Hematopoietic multipotent progenitor cell (in vitro differentiated cells): ENCODE data around the gene ACSM6. TPM values are rescaled to one million over a fixed set of nuclear protein-coding genes. Genes with fewer than 3 reads are reported as not detected.

ENCODE experiments used
- DNase-seq, 3 donors: peaks; one replicate each; pipeline ENCODE4 v3.0.0-alpha.2; 2011 to 2015; ENCODE audit warnings: low read depth in 2 of 3, low spot score in 2 of 3
- total RNA-seq: library from RNA; depleted of rRNA; stranded (reverse); fragments of >200 nt; gene quantifications from one replicate; pipeline ENCODE4 v1.2.3, GENCODE V29; 2012

Gene ACSM6
- total RNA-seq, 1 donor: not detected

DNA sequence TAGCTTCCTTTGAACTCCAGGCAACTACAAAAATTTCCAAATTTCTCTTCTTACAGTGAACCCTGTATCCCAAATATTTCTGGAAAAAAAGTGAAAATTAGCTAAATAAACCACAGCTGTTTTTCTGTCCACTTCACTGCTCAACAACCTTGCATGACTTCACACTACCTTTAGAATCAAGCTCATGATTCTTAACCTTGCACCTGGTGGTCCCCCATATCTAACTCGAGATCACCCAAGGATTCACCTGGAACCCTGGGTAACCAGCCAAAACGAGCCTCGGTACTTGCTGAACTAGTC, 49.2 kb downstream of the ACSM6 start:
- no peak for DNase-seq

DNA sequence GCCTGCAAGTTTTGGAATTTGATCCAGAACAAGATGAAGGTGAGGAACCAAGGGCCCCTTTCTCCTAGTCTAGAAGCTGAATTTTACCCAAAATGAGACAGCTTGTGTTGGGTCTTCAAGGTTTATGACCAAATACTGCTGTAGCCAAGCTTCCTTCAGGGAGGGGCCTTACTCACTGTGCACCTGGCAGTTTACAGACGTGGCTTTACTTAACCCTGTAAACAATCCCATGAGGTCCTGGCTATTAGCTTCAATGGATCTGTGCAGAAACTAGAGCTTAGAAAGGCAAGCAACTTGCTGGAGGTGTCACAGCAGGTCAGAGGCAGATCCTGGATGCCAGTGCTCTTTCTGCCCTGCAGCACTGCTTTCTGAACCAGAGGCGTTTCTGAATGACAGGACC, 50.1 kb downstream of the ACSM6 start:
- DNase-seq: no peak

DNA sequence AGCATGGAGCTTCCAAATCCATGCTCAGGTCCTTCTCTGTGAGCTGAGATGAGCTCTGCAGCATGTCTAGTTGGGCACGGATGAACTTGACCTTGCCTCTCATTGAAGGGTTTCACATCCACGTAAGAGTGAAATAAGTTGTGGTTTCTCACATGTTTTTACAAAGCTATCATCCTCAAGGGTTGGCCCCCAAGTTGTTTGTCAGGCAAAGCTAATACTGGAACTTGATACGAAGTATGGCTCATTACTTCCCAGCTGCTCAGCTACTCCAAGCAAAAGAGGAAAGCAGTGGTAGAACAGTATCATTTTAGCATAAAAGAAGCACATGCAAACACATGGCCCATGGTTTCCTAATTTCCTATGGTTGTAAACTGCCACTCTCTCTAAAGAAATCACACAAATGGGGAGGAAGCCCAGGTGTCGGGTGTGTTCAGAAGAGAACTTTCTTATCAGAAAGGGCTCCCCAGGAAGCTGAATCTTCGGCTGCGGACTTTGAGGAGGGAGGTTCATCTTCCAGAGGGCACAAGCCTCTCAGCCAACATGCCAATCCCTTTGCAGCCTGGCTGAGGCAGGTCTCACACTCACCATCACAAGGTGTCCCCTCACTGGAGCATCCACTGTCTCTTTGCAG, 51.5 kb downstream of the ACSM6 start:
- no peak for DNase-seq

DNA sequence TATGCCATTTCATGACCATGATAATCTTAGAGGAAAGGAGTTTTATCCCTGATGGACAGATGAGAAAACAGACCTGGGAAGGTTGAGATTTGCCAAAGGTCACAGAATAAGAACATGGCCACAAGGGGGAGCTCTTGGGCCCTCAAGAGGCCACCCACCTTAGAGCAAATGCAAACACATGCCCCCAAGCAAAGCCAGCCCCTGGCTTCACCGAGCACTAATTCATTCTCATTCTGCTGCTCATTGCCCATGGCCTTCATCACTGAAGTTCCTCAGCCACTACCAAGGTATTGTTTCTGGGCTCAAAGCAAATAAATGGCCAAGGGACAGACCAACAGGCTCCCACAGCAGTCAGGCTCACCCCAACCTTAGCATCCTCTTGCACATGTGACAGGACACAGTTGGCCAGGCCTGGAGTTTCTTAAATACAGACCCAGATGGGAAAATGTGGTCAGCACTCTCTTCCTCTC, 52.6 kb downstream of the ACSM6 start:
- DNase-seq: peak in 2 of 3 donors; percentile 76 to 85

DNA sequence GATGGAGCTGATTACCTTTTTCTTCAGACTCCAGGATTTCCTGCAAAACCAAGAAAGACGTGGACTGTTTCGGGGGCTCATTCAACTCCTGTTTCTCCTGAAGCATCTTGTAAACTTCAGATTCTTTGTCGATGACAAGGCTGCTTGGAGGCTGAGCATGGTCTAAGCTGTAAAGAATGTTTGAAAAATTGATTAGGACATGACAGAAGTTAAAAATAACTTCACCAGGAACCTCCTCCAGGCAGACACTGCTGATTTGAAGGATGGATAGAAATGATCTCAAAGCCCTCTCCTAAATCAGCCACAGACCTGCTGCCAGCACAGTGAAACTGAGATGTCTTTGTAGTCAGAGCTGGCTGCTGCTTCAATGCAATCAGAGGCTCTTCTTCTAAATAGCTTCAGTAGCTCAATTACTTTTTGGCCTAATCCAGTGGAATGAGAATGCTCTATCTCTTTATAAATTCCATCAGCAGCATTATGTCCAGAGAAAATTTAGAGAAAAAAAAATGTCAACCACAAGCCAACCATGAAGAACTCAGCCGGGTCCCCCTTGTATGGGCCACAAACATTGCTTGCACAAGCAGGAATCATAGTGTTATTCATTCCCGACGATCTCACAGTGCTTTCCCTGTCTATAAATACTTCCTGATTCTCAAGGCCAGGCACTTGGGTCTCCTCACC, 53.3 kb downstream of the ACSM6 start:
- DNase-seq: no peak

DNA sequence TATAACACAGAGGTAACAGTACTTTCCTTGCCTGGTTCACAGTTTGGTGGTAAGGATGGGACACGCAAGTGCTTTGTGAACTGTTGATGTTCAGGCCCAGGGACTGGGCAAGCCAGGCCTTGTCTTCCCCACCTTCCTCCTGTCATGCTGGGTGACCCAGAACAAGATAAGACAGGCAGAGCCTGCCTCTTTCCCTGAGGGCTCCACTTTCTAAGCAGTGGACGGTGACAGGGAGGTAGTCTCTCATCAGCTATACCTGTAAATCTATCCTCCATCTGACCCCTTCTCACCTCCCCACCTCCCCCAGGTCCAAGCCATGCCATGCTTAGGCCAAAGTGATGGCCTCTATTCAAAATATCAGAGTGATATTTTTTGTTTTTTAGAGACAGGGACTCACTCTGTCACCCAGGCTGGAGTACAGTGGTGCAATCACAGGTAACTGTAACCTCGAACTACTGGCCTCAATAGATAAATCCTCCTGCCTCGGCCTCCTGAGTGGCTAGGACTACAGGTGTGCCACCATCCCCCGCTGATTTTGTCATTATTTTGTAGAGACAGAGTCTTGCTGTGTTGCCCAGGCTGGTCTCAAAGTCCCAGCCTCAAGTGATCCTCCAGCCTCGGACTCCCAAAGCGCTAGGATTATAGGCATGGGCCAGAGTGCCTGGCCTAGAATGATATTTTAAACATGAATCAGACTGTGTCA, 54.0 kb downstream of the ACSM6 start:
- DNase-seq: no peak

DNA sequence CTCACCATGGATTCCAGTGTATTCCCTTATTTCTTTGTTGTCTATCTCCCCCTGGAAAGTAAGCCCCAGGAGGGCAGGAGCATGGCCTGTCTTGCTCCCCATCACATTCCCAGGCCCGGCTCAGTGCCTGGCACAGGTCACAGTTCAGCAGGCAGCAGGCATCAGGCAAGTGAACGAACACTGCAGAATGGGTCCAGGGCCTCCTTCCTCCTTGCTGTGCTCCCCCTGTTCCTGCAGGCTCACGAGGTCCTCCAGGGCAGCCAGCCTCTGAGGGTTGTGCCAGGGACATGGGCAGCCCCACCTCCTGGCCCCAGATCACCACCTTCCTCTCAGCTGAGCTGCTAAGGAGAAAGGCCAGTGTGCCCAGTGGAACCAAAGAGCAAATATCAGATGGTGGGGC, 55.0 kb downstream of the ACSM6 start:
- DNase-seq: no peak

DNA sequence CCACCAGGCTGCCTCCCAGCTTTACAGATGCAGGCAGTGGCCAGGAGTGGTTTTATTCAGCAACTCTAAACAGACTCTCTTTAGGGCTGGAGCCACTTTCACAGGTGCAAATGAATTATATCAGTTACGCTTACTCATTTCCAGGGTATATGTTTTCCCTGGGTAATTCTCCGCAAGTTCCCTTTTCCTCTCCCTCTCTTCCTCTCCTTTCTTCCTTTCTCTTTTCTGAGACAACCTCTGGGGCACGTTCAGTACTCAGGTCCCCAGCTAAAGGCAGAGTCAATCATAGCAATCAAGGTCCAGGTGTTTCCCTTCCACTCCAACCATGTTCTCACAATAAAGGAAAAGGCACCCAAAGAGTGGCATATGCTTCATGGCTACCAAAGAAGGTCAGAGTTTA, 55.4 kb downstream of the ACSM6 start:
- DNase-seq: no peak

DNA sequence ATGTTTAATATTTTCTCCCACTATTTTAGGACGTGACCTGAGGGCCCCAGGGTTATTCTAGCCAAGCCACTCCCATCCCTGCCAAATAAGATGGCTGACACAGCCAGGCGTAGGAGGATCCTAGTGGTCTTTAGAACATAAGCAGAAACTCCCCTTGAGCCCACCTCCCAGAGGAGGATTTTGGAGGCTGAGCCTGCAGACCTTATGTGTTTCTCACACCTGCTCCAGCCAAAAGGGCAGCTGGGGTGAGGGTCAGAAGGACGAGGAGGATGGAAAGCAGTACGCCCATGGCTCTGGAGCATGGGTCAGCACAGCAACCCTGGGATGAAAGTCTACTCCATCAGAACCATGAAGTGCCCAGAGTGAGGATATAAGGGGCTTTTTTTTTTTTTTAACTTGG, 56.8 kb downstream of the ACSM6 start:
- DNase-seq: no peak

DNA sequence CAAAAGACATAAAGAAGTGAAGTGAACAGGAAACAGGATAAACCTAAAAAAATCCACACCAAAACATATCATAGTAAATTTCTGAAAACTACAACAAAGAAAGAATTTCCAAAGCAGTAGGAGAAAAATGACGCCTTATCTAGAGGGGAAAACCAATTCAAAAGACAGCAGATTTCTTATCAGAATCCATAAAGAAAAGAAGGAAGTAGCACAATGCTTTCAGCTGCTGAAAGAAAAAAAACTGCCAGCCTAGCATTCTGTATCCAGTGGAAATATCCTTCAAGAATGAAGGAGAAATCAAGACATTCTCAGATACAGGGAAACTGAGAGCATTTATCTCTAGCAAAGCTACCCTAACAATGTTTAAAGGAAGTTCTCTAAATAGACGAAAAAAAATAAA, 59.0 kb downstream of the ACSM6 start:
- DNase-seq: no peak

DNA sequence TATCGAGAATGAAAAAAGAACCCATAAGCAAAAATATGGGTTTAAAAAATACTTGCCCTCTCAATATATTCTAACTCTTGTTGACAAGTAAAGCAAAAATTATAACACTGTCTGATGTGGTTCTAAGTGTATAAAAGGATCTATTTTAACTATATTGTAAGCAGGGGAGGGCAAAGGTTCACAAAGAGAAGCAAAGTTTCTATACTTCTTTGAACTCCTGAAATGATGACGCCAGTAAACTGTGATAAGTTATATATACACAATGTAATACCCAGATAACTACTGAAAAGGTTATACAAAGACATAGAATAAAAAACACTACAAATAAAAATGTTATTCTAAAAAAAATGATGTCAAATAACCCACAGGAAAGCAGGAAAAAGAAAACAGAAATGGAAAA, 59.6 kb downstream of the ACSM6 start:
- DNase-seq: no peak

DNA sequence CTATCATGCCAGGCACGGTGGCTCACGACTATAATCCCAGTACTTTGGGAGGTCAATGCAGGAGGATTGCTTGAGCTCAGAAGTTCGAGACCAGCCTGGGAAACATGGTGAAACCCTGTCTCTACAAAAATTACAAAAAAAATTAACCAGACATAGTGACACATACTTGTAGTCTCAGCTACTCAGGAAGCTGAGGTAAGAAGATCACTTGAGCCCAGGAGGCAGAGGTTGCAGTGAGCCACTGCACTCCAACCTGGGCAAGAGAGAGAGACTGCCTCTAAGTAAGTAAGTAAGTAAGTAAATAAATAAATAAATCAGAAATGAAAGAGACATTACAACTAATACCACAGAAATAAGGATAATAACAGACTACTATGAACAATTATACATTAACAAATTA, 60.6 kb downstream of the ACSM6 start:
- no peak for DNase-seq

DNA sequence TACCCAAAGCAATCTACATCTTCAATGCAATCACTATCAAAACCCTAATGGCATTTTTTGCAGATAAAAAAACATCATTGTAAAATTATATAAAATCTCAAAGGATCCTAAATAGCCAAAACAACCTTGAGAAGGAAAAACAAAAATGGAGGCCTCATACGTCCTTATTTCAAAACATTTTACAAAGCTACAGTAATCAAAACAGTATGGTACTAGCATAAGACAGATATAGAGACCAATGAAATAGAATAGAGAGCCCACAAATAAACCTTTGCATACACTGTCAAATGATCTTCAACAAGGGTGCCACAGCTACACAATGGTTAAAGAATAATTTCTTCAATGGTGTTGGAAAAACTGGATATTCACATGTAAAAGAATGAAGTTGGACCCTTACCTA, 62.2 kb downstream of the ACSM6 start:
- no peak for DNase-seq

DNA sequence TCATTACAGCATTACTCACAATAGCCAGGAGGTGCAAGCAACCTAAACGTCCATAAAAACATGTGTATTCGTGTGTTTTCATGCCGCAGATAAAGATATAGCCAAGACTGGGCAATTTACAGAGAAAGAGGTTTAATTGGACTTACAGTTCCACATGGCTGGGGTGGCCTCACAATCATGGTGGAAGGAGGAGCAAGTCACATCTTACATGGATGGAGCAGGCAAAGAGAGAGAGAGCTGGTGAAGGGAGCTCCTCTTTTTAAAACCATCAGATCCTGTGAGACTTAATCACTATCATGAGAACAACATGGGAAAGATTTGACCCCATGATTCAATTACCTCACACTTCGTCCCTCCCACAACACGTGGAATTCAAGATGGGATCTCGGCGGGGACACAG, 63.8 kb downstream of the ACSM6 start:
- no peak for DNase-seq

DNA sequence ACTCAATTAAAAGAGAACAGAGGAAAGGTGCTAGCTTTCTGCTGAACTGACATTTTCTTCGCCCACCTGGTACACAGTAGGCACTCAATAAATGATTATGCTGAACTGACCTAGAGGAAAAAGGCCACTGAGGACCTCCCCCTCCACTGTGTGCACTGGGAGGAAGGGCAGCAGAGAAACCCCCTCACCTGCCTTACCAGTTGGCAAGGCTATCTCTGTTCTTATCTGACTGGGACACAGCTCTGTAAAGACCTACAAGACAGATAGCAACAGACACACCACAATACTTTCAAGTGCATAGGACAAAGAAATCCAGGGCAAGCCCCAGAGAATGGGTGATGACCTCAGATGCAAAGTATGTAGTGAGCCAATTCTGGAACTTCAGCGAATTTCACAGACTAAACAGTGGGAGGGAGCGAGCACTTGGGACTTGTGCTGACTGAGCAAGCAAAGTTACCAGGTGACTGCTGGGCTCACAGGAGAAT, 66.4 kb downstream of the ACSM6 start:
- no peak for DNase-seq

DNA sequence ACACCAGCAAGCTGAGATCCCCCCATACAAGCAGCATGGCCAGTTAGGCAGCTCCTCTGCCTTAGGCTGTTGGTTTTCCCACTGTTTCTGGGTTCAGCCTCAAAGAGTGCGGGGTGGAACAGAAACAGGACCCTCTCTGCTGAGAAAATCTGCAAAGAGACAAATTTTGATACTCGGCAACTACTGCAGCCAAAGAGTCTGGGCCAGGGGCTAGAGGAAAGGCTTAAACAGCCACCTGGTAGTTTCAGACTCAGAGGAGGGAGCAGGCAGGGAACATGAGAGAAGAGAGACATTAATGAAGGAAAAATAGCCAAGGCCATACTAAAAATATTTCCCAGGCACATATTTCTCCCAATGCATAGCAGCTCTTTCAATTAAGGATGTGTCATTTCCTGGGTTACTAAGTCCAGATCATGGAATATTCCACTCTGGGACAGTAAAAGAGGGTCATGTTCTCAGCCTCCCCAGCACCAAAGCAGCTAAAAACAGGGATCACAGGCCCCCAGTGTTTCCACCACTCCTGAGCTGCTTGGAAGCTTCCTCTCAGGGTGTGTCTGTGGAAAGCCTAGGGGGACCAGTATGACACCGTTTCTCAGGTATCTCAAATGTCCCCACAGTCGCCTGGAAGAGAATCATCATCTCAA, 67.0 kb downstream of the ACSM6 start:
- DNase-seq: no peak

DNA sequence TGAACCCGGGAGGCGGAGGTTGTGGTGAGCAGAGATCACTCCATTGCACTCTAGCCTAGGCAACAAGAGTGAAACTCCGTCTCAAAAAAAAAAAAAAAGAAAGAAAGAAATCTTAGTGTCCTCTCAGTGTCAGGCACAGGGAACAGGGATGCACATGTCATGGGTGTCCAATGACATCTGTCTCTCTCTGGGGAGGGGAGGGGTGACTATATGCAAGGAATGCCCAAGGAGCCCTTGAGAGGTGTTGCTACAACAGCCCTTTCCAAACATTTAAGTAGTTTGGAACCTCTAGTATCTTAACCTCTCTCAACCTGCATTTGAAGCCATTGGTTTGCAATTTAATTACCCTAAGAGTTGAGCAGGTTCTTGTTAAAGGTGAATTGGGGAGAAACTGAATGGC, 67.9 kb downstream of the ACSM6 start:
- no peak for DNase-seq

DNA sequence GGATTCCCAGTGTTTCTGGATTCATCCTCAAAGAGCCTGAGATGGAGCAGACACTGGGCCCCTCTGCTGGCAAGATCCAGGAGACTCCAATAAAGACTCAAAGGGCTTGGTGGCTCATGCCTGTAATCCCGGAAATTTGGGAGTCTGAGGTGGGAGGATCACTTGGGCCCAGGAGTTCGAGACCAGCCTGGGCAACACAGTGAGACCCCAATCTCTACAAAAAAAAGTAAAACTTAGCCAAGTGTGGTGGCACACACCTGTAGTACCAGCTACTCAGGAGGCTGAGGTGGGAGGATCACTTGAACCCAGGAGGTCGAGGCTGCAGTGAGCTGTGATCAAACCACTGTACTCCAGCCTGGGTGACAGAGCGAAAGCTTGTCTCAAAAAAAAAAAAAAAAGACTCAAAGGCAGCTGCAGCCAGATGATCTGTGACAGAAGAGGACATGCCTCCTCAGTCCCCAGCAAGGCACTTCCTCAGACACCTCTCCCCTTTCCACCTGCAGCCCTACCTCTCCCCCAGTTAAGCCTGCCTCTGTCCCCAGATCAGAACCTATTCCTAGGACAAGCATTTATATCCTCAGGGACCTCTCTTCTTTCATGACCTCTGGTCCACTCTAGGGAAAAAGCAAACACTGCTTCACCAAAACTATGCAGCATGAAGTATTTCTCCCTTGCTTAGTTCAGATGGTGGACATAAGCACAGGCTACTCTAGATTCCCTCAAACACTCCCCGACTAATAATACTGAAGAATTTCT, 68.9 kb downstream of the ACSM6 start:
- no peak for DNase-seq

DNA sequence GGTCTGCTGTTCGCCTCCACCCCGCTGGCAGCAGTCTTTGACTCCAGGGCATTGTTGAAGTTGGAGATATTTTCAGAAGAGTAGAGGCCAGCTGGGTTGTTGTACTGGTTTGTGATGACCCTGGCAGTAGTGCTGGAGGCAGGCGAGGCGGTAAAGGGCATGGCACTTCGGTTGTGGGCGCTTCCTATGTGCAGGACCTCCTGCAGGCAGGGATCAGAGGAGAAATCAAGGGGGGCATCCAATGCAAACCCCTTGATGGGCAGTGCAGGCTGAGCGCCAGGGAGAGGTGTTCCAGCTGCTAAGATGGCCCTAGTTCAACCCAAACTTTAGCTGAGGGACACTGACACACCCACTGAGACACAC, 69.8 kb downstream of the ACSM6 start:
- no peak for DNase-seq

DNA sequence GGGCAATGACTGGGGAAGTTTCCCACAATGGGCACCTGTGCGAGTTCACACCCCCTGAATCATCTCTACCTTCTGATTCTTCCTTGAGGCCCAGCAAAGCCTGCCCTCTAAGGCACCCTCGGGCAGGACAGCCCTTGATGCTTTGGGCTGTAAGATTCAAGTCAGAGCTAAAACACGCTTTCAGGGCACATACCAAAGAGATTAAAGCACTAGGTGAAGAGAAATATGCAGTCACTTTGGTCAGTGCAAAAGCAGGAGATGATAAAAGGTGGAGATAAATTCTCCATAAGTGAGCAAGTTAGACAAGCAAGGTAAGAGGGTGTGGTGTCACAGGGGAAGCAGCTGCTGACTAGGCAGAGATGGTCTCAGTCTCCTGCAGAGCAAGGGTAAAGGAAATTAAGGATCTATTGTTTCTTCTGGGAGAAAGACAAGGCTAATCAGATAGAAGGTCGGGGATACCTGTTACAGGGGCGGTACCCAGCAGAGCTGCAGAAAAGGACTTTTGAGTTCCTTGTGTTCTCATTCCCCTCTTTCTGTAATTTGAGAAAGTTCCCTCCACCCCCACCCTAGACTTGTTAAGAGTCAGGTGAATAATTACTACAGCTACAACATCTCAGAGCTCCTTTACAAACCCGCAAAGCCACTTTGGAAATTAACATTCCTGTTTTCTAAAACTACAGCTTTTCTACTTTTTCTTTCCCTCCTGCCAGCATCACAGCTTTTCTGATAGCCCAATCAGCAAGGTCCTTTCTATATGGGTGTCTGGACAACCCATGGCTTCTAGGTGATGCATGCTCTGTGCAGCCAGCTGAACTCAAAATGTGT, 70.4 kb downstream of the ACSM6 start:
- no peak for DNase-seq
